GM11168 (cell line): Measurements from ENCODE around the gene TUSC2.

ENCODE experiments used
- in situ Hi-C: fragments of 300-500 bp; cut with MboI; formaldehyde crosslinking; loops from one replicate; pipeline ENCODE4 v1.12.0; 2022; ENCODE audit warnings: low sequenced_read_pairs; ENCODE audit not compliant: unreplicated experiment

The TUSC2 gene

GRCh38 chr3:50276762-50277101 lies 51.3 kb downstream of the TUSC2 start:
- in situ Hi-C loops: no loop called here

GRCh38 chr3:50275996-50276761 lies 51.8 kb downstream of the TUSC2 start:
- in situ Hi-C loops: no loop called here

- in situ Hi-C loops: no loop called here
These were observed 52.7 kb downstream of the TUSC2 start for GRCh38 chr3:50275141-50275995.
